ENCODE measurements around the gene PHACTR1.

The PHACTR1 gene

DNA sequence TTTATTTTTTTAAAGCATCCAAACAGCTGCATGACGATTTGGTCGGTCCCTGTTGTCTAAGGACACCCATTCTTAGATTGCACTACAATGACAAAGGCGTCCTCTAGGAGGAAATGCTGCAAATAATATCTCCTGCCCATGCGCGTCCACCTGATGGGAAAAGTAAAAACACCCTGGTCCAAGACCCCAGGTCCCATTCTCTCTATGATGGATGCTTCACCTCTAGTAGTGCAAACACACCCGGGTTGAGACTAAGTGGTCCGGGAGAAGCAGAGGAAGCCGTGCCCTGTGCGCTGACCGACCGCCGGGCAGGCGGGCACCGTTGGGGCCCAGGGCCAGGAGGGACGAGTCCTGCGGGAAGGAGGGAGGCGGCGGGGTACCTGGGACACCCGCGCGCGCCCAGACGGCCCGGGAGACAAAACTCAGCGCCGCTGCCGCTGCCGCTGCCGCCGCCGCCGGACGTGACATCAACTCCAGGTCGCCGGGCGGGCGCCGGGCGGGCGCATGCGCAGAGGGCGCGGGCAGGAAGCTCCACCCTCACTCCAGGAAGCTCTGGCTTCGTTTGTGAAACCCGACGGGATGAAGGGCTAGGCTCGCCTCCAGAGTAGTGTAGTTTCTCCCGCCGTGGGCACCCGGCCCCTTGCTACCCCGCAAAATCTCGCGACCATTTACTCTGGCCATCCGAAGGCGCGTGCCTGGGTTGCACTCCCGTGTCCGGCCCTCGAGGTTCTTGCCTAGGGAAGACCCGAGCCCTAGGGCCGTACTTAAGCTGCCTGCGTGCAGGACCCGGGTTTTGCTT lies 611.7 kb downstream of the PHACTR1 start, which contains the start of gene TBC1D7:
Gene TBC1D7 (minus strand): TSS at position 462 of the 799 bp plus-strand sequence. CDS start 1,639 bp downstream, outside the sequence.
- no peaks in the 10 kb centered on the region for H3K9me2 ChIP-seq (ENCODE audit: low read depth, low read length)
- H3K9me3 ChIP-seq (ENCODE audit: low read length), result no peaks in the 10 kb centered on the region

DNA sequence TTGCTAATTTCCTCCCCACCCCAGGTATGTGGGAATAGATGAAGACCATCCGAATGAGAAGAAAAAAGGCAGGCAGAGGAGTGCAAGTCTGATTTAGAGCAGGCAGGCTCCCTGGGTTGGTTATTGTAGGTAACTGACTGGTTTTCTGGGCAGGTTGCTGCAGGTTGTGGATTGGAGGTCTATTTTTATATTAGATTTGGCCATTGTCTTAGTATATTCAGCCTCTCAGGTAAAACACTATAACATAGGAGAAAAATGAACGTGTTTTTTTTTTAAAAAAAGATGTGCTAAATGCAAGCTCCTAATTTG lies 612.3 kb downstream of the PHACTR1 start:
- H3K79me2 ChIP-seq (ENCODE audit: insufficient read depth, low read length), result no peaks in the 10 kb centered on the region
- peak overlapping the region; percentile 74 for H3K4me3 ChIP-seq (ENCODE audit: low read depth, low read length, poor library complexity, severe bottlenecking)
- TF ChIP-seq EZH2 (IDR thresholded peaks at IDR 0.05; ENCODE audit: borderline replicate concordance, low read length) (no peak), CTCF (IDR thresholded peaks at IDR 0.05; ENCODE audit: low read length) (no peak)
- H3K27ac ChIP-seq (ENCODE audit: low read depth, low read length, poor library complexity, severe bottlenecking), result no peak overlapping the region
- no peaks in the 10 kb centered on the region for H3K9me3 ChIP-seq (ENCODE audit: low read length)
- no peaks in the 10 kb centered on the region for H3K27me3 ChIP-seq (ENCODE audit: insufficient read depth, low read length)
- H3K9ac ChIP-seq (ENCODE audit: low read length), result peak overlapping the region; percentile 90
- no peaks in the 10 kb centered on the region for H3K9me2 ChIP-seq (ENCODE audit: low read depth, low read length)
- H3K36me3 ChIP-seq (ENCODE audit: insufficient read depth, low read length), result peaks cover 15% of the 10 kb centered on the region; the same call in 1 of the 2 replicates
- H2AFZ ChIP-seq (ENCODE audit: low read length), result peak overlapping the region; percentile 21; the same call in 1 of the 2 replicates
- no peaks in the 10 kb centered on the region for H4K20me1 ChIP-seq (ENCODE audit: insufficient read depth, low read length)
- H3F3A ChIP-seq (ENCODE audit: insufficient read depth, low read length), result 0 out of 2 replicates have a peak, but pooled peaks cover 3% of the 10 kb centered on the region
- peaks cover 28% of the 10 kb centered on the region for H3K4me1 ChIP-seq (ENCODE audit: insufficient read depth, low read length, severe bottlenecking)
- H3K4me2 ChIP-seq (ENCODE audit: low read length), result peak overlapping the region; percentile 92

More for the DNA sequence above, 611.7 kb downstream of the PHACTR1 start, which contains the start of gene TBC1D7:
- no peak within 1 kb of the TSS for H3K27ac ChIP-seq (ENCODE audit: low read depth, low read length, poor library complexity, severe bottlenecking)
- peak within 1 kb of the TSS; percentile 90 for H3K9ac ChIP-seq (ENCODE audit: low read length)
- peaks cover 28% of the 10 kb centered on the region for H3K4me1 ChIP-seq (ENCODE audit: insufficient read depth, low read length, severe bottlenecking)
- H3K79me2 ChIP-seq (ENCODE audit: insufficient read depth, low read length), result no peaks in the 10 kb centered on the region
- H3K36me3 ChIP-seq (ENCODE audit: insufficient read depth, low read length), result peaks cover 21% of the 10 kb centered on the region; the same call in 1 of the 2 replicates
- no peaks in the 10 kb centered on the region for H4K20me1 ChIP-seq (ENCODE audit: insufficient read depth, low read length)
- H3K4me2 ChIP-seq (ENCODE audit: low read length), result peak within 1 kb of the TSS; percentile 92
- TF ChIP-seq EZH2 (IDR thresholded peaks at IDR 0.05; ENCODE audit: borderline replicate concordance, low read length) (no peak), CTCF (IDR thresholded peaks at IDR 0.05; ENCODE audit: low read length) (no peak)
- peak within 1 kb of the TSS; percentile 74 for H3K4me3 ChIP-seq (ENCODE audit: low read depth, low read length, poor library complexity, severe bottlenecking)
- H3K27me3 ChIP-seq (ENCODE audit: insufficient read depth, low read length), result no peaks in the 10 kb centered on the region
- H2AFZ ChIP-seq (ENCODE audit: low read length), result peak within 1 kb of the TSS; percentile 21; the same call in 1 of the 2 replicates
- H3F3A ChIP-seq (ENCODE audit: insufficient read depth, low read length), result 0 out of 2 replicates have a peak, but pooled peaks cover 3% of the 10 kb centered on the region

- Histone ChIP-seq H3K79me2 (ENCODE audit: insufficient read depth, low read length) (no peaks in the 10 kb centered on the region), H4K20me1 (ENCODE audit: insufficient read depth, low read length) (no peaks in the 10 kb centered on the region), H2AFZ (ENCODE audit: low read length) (no peak overlapping the region), H3K27ac (ENCODE audit: low read depth, low read length, poor library complexity, severe bottlenecking) (no peak overlapping the region), H3K4me3 (ENCODE audit: low read depth, low read length, poor library complexity, severe bottlenecking) (no peak overlapping the region), H3F3A (ENCODE audit: insufficient read depth, low read length) (0 out of 2 replicates have a peak, but pooled peaks cover 3% of the 10 kb centered on the region), H3K9me2 (ENCODE audit: low read depth, low read length) (no peaks in the 10 kb centered on the region), H3K36me3 (ENCODE audit: insufficient read depth, low read length) (no peaks in the 10 kb centered on the region), H3K9me3 (ENCODE audit: low read length) (no peaks in the 10 kb centered on the region), H3K4me1 (ENCODE audit: insufficient read depth, low read length, severe bottlenecking) (peaks cover 25% of the 10 kb centered on the region), H3K4me2 (ENCODE audit: low read length) (no peak overlapping the region), H3K9ac (ENCODE audit: low read length) (no peak overlapping the region), H3K27me3 (ENCODE audit: insufficient read depth, low read length) (no peaks in the 10 kb centered on the region)
- peak; percentile 77 for TF ChIP-seq CTCF (IDR thresholded peaks at IDR 0.05; ENCODE audit: low read length)
- no peak for TF ChIP-seq EZH2 (IDR thresholded peaks at IDR 0.05; ENCODE audit: borderline replicate concordance, low read length)
These were observed 615.2 kb downstream of the PHACTR1 start for GRCh38 chr6:13331516-13332348.

Measured in OCI-LY1 (cell line).